K562 (cell line): Measurements from ENCODE around the gene BRSK1. TPM values are rescaled to one million over a fixed set of nuclear protein-coding genes. Genes with fewer than 3 reads are reported as not detected.

Source experiments
- CBX2 ChIP-seq: fragments of 200-600 bp; sonication (generic); IDR thresholded peaks from one replicate; pipeline ENCODE4 v1.6.1; 2012; ENCODE audit warnings: mild to moderate bottlenecking, low read length, inconsistent platforms; ENCODE audit not compliant: insufficient read depth, poor library complexity, severe bottlenecking
- GATA2 ChIP-seq: sonication (generic); formaldehyde crosslinking; IDR thresholded peaks from 2 replicates; pipeline ENCODE4 v1.4.0; 2020; ENCODE audit warnings: mild to moderate bottlenecking, missing genetic modification reagents
- GTF2A2 ChIP-seq: IDR thresholded peaks from 2 replicates; pipeline ENCODE4 v1.6.1; 2016; ENCODE audit warnings: mild to moderate bottlenecking, missing genetic modification characterization, missing compliant biosample characterization
- HNRNPH1 ChIP-seq: fragments of 200-400 bp; formaldehyde crosslinking; optimal IDR thresholded peaks from 2 replicates; pipeline ENCODE3; 2017; ENCODE audit warnings: low read depth, mild to moderate bottlenecking, low read length, moderate library complexity
- MYC ChIP-seq, 2 experiments: fragments of 250-450 bp in 1 of 2; sonication (Bioruptor Pico) in 1 of 2; IDR thresholded peaks; 2 replicates each; pipeline versions ENCODE4 v1.5.1 to v1.6.1; 2012 to 2021; ENCODE audit warnings: low read depth in 2 of 2, borderline replicate concordance in 1 of 2, improper control_type of control experiment in 1 of 2, low read length in 1 of 2, mild to moderate bottlenecking in 1 of 2, moderate library complexity in 1 of 2
- NCOA6 ChIP-seq: fragments of 450-650 bp; IDR thresholded peaks from 2 replicates; pipeline ENCODE4 v1.6.1; 2017; ENCODE audit warnings: mild to moderate bottlenecking
- PML ChIP-seq: IDR thresholded peaks from 2 replicates; pipeline ENCODE4 v1.6.1; 2012; ENCODE audit warnings: low read length, inconsistent platforms
- RBFOX2 ChIP-seq: fragments of 200-400 bp; formaldehyde crosslinking; IDR thresholded peaks from 2 replicates; pipeline ENCODE4 v1.6.1; 2017; ENCODE audit warnings: low read depth, mild to moderate bottlenecking, low read length, moderate library complexity
- SIX5 ChIP-seq, 2 experiments: IDR thresholded peaks; 2 replicates each; pipeline ENCODE4 v1.6.1; 2011; ENCODE audit warnings: low read length in 2 of 2, borderline replicate concordance in 1 of 2, low read depth in 1 of 2, mild to moderate bottlenecking in 1 of 2, moderate library complexity in 1 of 2; ENCODE audit not compliant: insufficient read depth in 1 of 2
- U2AF2 ChIP-seq: fragments of 200-400 bp; formaldehyde crosslinking; optimal IDR thresholded peaks from 2 replicates; pipeline ENCODE3; 2017; ENCODE audit warnings: low read depth, mild to moderate bottlenecking, low read length
- ZEB2 ChIP-seq: fragments of 450-650 bp; IDR thresholded peaks from 2 replicates; pipeline ENCODE4 v1.6.1; 2016
- ZNF217 ChIP-seq: sonication (generic); formaldehyde crosslinking; IDR thresholded peaks from 2 replicates; pipeline ENCODE4 v1.8.0; 2022; ENCODE audit warnings: mild to moderate bottlenecking, missing genetic modification reagents
- ZNF311 ChIP-seq: fragments of 250-450 bp; sonication (Bioruptor Pico); IDR thresholded peaks from 2 replicates; pipeline ENCODE4 v1.4.0; 2020; ENCODE audit warnings: mild to moderate bottlenecking, moderate library complexity
- ZNF707 ChIP-seq: fragments of 250-450 bp; sonication (Bioruptor Pico); conservative IDR thresholded peaks from 2 replicates; pipeline ENCODE4 v1.8.0; 2022; ENCODE audit warnings: inconsistent platforms, mild to moderate bottlenecking, moderate library complexity
- polyA plus RNA-seq, 8 experiments: library from polyadenylated mRNA; depleted of rRNA in 4 of 8; stranded (reverse) in 5 of 8; unstranded in 3 of 8; fragments of >200 nt; fragmentation: Nextera tagmentation in 2 of 8; fragmentation: Illumina TruSeq in 1 of 8; extraction: Ambion mirVana in 2 of 8; extraction: Trizol in 1 of 8; gene quantifications; 2 replicates each; pipeline versions ENCODE4 v1.2.1 to v1.2.3, GENCODE V29; 2011 to 2014; ENCODE audit warnings: inconsistent platforms in 1 of 8, missing spikeins in 1 of 8
- total RNA-seq, 7 experiments: library from RNA; depleted of rRNA in 6 of 7; stranded (reverse); fragments of >200 nt in 6 of 7; fragmentation: Illumina TruSeq in 2 of 7; extraction: Trizol in 2 of 7; gene quantifications; 2 replicates each; pipeline versions ENCODE4 v1.2.1 to v1.2.3, GENCODE V29; 2011 to 2021; ENCODE audit warnings: low replicate concordance in 1 of 7
- TF ChIP-seq, protein P1 (sequence below): sonication (generic); formaldehyde crosslinking; IDR thresholded peaks from 2 replicates; pipeline ENCODE4 v1.8.1; 2022; ENCODE audit warnings: missing genetic modification reagents
- TF ChIP-seq, protein P2 (sequence below): fragments of 250-450 bp; sonication (Bioruptor Pico); IDR thresholded peaks from 2 replicates; pipeline ENCODE4 v1.5.0; 2020; ENCODE audit warnings: mild to moderate bottlenecking, borderline replicate concordance
- TF ChIP-seq, protein P3 (sequence below): sonication (generic); formaldehyde crosslinking; IDR thresholded peaks from 2 replicates; pipeline ENCODE4 v1.5.0; 2020; ENCODE audit warnings: missing genetic modification reagents
- TF ChIP-seq, protein P4 (sequence below): sonication (generic); formaldehyde crosslinking; IDR thresholded peaks from 2 replicates; pipeline ENCODE4 v1.8.1; 2023; ENCODE audit warnings: missing genetic modification reagents, mild to moderate bottlenecking, borderline replicate concordance

The BRSK1 gene
- total and polyA plus RNA-seq, 9 of the 15 experiments (the other 6 are each of a cell fraction or from before 2014, with no cell fraction given), result 1.7 to 9.3 (median 3.8) TPM; not detected in 2

DNA sequence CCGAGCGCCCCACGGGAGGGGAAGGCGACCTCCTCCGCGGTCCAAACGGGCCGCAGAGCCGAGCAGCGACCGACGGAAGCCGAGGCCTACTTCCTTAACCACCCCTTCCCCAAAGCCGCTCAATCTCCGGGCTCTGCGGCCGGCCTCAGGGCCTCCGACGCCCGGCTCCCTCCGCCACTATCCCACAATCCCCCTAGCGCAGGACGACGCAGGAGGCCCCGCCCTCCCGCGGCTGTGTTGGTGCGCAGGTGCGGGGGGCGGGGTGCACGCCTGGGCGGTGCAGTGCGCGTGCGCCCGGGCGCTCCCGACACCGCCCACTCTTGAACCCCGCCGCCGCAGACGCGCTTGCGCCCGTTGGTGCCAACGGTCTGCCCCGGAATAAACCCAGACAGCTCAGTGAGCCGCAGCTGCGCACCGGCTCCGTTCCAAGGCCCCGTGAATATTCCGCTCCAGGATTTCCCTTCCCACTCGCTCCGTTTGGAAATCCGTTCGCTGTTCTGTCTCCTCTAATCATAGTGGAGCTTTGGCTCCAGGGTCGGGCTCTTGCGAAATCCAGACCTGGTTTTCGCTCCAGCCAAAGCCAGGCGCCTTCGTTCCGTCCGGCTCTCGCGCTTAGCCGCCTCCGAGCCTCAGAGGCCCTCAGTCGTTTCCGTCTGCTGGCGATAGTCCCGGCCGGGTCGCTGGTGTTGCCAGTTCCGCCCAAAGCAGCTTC is 24.8 kb upstream of the BRSK1 start, which contains the start of gene PPP6R1 (continued):
- TF ChIP-seq ZNF311 (CRISPR knock-in tag) (no peak), CBX2 (no peak), ZEB2 (peak; percentile 65; the same call in 1 of the 2 replicates), GTF2A2 (tag) (no peak), NCOA6 (peak; percentile 64; the same call in 1 of the 2 replicates), HNRNPH1 (no peak), RBFOX2 (peak; percentile 92), ZNF707 (CRISPR knock-in tag) (no peak), ZNF217 (CRISPR knock-in tag) (no peak), SIX5 (IDR thresholded peaks at IDR 0.05; ENCODE audit: borderline replicate concordance in 1 of 2, insufficient read depth in 1 of 2, low read depth in 1 of 2, low read length in 2 of 2) (peak in 1 of 2 experiments; percentile 12; a peak in 1 of 4 replicates), U2AF2 (no peak), PML (peak; percentile 63; the same call in 1 of the 2 replicates), GATA2 (CRISPR knock-in tag) (no peak), MYC (IDR thresholded peaks at IDR 0.05; ENCODE audit: low read depth, low read length) (peak; percentile 89), MYC (CRISPR knock-in tag; IDR thresholded peaks at IDR 0.05; ENCODE audit: borderline replicate concordance, low read depth) (no peak)
- TF ChIP-seq, protein P1, sequence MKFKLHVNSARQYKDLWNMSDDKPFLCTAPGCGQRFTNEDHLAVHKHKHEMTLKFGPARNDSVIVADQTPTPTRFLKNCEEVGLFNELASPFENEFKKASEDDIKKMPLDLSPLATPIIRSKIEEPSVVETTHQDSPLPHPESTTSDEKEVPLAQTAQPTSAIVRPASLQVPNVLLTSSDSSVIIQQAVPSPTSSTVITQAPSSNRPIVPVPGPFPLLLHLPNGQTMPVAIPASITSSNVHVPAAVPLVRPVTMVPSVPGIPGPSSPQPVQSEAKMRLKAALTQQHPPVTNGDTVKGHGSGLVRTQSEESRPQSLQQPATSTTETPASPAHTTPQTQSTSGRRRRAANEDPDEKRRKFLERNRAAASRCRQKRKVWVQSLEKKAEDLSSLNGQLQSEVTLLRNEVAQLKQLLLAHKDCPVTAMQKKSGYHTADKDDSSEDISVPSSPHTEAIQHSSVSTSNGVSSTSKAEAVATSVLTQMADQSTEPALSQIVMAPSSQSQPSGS (CRISPR knock-in tag), result no peak
- TF ChIP-seq, protein P2, sequence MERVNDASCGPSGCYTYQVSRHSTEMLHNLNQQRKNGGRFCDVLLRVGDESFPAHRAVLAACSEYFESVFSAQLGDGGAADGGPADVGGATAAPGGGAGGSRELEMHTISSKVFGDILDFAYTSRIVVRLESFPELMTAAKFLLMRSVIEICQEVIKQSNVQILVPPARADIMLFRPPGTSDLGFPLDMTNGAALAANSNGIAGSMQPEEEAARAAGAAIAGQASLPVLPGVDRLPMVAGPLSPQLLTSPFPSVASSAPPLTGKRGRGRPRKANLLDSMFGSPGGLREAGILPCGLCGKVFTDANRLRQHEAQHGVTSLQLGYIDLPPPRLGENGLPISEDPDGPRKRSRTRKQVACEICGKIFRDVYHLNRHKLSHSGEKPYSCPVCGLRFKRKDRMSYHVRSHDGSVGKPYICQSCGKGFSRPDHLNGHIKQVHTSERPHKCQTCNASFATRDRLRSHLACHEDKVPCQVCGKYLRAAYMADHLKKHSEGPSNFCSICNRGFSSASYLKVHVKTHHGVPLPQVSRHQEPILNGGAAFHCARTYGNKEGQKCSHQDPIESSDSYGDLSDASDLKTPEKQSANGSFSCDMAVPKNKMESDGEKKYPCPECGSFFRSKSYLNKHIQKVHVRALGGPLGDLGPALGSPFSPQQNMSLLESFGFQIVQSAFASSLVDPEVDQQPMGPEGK (CRISPR knock-in tag), result no peak
- TF ChIP-seq, protein P3, sequence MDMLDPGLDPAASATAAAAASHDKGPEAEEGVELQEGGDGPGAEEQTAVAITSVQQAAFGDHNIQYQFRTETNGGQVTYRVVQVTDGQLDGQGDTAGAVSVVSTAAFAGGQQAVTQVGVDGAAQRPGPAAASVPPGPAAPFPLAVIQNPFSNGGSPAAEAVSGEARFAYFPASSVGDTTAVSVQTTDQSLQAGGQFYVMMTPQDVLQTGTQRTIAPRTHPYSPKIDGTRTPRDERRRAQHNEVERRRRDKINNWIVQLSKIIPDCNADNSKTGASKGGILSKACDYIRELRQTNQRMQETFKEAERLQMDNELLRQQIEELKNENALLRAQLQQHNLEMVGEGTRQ, result no peak
- TF ChIP-seq, protein P4, sequence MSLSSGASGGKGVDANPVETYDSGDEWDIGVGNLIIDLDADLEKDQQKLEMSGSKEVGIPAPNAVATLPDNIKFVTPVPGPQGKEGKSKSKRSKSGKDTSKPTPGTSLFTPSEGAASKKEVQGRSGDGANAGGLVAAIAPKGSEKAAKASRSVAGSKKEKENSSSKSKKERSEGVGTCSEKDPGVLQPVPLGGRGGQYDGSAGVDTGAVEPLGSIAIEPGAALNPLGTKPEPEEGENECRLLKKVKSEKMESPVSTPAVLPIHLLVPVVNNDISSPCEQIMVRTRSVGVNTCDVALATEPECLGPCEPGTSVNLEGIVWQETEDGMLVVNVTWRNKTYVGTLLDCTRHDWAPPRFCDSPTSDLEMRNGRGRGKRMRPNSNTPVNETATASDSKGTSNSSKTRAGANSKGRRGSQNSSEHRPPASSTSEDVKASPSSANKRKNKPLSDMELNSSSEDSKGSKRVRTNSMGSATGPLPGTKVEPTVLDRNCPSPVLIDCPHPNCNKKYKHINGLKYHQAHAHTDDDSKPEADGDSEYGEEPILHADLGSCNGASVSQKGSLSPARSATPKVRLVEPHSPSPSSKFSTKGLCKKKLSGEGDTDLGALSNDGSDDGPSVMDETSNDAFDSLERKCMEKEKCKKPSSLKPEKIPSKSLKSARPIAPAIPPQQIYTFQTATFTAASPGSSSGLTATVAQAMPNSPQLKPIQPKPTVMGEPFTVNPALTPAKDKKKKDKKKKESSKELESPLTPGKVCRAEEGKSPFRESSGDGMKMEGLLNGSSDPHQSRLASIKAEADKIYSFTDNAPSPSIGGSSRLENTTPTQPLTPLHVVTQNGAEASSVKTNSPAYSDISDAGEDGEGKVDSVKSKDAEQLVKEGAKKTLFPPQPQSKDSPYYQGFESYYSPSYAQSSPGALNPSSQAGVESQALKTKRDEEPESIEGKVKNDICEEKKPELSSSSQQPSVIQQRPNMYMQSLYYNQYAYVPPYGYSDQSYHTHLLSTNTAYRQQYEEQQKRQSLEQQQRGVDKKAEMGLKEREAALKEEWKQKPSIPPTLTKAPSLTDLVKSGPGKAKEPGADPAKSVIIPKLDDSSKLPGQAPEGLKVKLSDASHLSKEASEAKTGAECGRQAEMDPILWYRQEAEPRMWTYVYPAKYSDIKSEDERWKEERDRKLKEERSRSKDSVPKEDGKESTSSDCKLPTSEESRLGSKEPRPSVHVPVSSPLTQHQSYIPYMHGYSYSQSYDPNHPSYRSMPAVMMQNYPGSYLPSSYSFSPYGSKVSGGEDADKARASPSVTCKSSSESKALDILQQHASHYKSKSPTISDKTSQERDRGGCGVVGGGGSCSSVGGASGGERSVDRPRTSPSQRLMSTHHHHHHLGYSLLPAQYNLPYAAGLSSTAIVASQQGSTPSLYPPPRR, result 0 out of 2 replicates have a peak, but pooled peaks have one; percentile 32
